HEK293T (cell line): ENCODE measurements around the gene UGT1A6.

ENCODE experiments used
- CTCF ChIA-PET: fragments of 350-600 bp; formaldehyde crosslinking; extraction: SDS; loops from one replicate; lab custom pipeline; 2021; ENCODE audit warnings: antibody characterized with exemption, inconsistent platforms; lab: Yijun Ruan, JAX
- POLR2A ChIA-PET: fragments of 350-600 bp; formaldehyde crosslinking; extraction: SDS; loops from one replicate; lab custom pipeline; 2020; ENCODE audit warnings: antibody characterized with exemption, inconsistent platforms; lab: Yijun Ruan, JAX
- DNase-seq: peaks from one replicate; pipeline ENCODE4 v3.0.0; 2012; ENCODE audit warnings: mixed read lengths; ENCODE audit errors: extremely low spot score
- ARNT ChIP-seq: fragments of 450-650 bp; IDR thresholded peaks from 2 replicates; pipeline ENCODE4 v1.6.1; 2017; ENCODE audit warnings: mild to moderate bottlenecking
- BHLHE40 ChIP-seq: fragments of 450-650 bp; IDR thresholded peaks from 2 replicates; pipeline ENCODE4 v1.6.1; 2016; ENCODE audit warnings: mild to moderate bottlenecking, moderate library complexity, borderline replicate concordance
- CTBP1 ChIP-seq: fragments of 450-650 bp; IDR thresholded peaks from 2 replicates; pipeline ENCODE4 v1.6.1; 2016; ENCODE audit warnings: borderline replicate concordance
- ELF4 ChIP-seq: fragments of 450-650 bp; IDR thresholded peaks from 2 replicates; pipeline ENCODE4 v1.6.1; 2017; ENCODE audit warnings: antibody characterized with exemption
- FOXA1 ChIP-seq: fragments of 450-650 bp; IDR thresholded peaks from 2 replicates; pipeline ENCODE4 v1.6.1; 2016; ENCODE audit warnings: mild to moderate bottlenecking
- FOXK2 ChIP-seq: fragments of 450-650 bp; IDR thresholded peaks from 2 replicates; pipeline ENCODE4 v1.6.1; 2016; ENCODE audit warnings: mild to moderate bottlenecking
- FOXM1 ChIP-seq: fragments of 450-650 bp; IDR thresholded peaks from 2 replicates; pipeline ENCODE4 v1.6.1; 2017; ENCODE audit warnings: mild to moderate bottlenecking, borderline replicate concordance
- HDGF ChIP-seq: fragments of 450-650 bp; IDR thresholded peaks from 2 replicates; pipeline ENCODE4 v1.6.1; 2017; ENCODE audit warnings: antibody characterized with exemption, borderline replicate concordance
- L3MBTL2 ChIP-seq: fragments of 450-650 bp; conservative IDR thresholded peaks from 2 replicates; pipeline ENCODE4 v1.6.1; 2016; ENCODE audit warnings: mild to moderate bottlenecking
- LEF1 ChIP-seq: fragments of 450-650 bp; IDR thresholded peaks from 2 replicates; pipeline ENCODE4 v1.6.1; 2017; ENCODE audit warnings: mild to moderate bottlenecking, borderline replicate concordance
- NFRKB ChIP-seq: fragments of 450-650 bp; IDR thresholded peaks from 2 replicates; pipeline ENCODE4 v1.6.1; 2016; ENCODE audit warnings: mild to moderate bottlenecking, moderate library complexity
- SP1 ChIP-seq: fragments of 450-650 bp; IDR thresholded peaks from 2 replicates; pipeline ENCODE4 v1.6.1; 2017
- SUZ12 ChIP-seq: fragments of 450-650 bp; IDR thresholded peaks from 2 replicates; pipeline ENCODE4 v1.6.1; 2016; ENCODE audit warnings: mild to moderate bottlenecking
- TARDBP ChIP-seq: fragments of 450-650 bp; IDR thresholded peaks from 2 replicates; pipeline ENCODE4 v1.6.1; 2016
- ZNF384 ChIP-seq: fragments of 450-650 bp; IDR thresholded peaks from 2 replicates; pipeline ENCODE4 v1.6.1; 2016
- TF ChIP-seq, protein P1 (sequence below): fragments of 450-650 bp; IDR thresholded peaks from 2 replicates; pipeline ENCODE4 v1.6.1; 2016

The UGT1A6 gene

DNA sequence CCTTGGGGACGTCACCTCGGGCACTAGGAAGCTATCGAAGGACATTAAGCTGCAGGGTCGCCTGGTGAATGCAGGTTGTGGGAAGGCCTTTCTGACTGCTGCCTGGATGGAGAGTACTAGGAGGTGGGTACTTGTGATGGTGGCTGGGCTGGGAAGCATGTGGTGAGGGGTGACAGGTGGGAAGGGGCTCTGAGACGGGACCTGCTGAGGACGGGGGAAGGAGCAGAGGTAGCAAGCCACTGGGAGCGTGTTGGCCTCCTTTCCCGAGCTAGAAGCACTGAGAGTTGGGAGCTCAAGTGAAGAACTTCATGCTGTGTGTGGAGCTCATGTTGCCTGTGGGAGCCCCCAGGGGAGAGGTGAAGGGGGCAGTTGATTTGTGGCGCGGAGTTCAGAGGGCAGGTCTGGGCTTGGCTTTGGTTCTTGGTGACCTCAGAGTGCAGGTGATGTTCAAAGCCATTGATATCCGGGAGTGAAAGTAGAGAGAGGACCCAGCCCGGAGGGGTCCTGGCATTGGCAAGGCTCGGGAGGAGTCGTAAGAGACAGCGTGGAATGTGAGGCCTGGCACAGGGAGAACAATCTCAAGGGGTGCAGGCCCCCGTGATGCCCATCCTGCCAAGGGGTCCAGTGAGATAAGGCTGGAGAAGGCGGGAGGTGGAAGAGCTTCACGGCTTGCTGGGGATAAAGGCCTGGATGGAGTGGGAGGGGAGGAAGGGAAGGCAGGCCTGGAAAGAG, 98.6 kb downstream of the UGT1A6 start:
- ChIA-PET CTCF (no interaction called here), POLR2A (no interaction called here)
- no peak for DNase-seq
- TF ChIP-seq L3MBTL2 = no peak
- TF ChIP-seq SUZ12 = no peak
- no peak for TF ChIP-seq HDGF

DNA sequence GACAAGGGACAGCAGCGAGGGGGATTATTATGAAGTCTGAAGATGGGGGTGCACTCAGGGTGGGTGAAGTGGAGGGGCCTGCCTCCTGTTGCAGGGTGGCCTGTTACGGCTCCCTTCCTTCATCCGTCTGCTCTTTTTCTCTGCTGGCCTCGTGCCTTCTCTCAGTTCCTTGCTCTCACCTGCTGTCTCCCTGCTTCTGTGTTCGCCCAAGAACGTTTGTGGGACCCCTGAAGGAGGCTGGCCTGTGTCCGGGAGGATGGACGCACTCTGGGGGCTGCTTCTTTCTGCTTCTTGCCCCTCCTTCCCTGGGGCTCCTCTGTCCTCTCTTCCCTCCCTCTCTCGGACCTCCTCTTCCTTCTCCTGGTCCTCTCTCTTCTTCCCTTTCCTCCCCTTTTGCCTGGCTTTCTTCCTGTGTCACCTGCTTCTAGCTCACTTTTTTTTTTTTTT, 99.2 kb downstream of the UGT1A6 start:
- no peak for DNase-seq
- TF ChIP-seq, protein P1, sequence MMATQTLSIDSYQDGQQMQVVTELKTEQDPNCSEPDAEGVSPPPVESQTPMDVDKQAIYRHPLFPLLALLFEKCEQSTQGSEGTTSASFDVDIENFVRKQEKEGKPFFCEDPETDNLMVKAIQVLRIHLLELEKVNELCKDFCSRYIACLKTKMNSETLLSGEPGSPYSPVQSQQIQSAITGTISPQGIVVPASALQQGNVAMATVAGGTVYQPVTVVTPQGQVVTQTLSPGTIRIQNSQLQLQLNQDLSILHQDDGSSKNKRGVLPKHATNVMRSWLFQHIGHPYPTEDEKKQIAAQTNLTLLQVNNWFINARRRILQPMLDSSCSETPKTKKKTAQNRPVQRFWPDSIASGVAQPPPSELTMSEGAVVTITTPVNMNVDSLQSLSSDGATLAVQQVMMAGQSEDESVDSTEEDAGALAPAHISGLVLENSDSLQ = no peak
- TF ChIP-seq ARNT (no peak), SUZ12 (no peak), CTBP1 (no peak), FOXM1 (no peak), ZNF384 (no peak), ELF4 (no peak), SP1 (no peak), L3MBTL2 (no peak), FOXA1 (no peak), TARDBP (no peak), BHLHE40 (no peak), NFRKB (no peak), HDGF (no peak), FOXK2 (no peak), LEF1 (no peak)
- POLR2A ChIA-PET = no interaction called here
- CTCF ChIA-PET = no interaction called here

DNA sequence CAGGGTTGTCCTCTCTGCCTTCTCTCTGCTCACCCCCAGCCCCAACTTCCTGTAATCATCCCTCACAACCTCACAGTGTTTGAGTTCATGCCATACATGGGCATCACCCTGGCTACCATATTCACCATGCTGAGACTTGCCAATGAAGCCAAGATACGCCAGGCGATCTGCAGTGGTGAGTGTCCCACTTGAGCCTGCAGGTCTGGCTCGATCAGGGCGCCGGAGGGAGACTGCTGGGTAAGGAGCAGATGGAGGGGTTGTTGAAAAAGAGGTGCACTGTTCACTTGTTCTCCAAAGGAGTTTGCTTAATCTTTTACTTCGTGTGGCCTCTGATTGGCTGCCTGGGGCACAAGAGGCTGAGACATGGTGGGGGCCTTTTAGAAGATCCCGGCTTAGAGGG, 100.0 kb downstream of the UGT1A6 start:
- no peak for DNase-seq
- TF ChIP-seq NFRKB (no peak), FOXK2 (no peak), ZNF384 (no peak), FOXA1 (no peak), CTBP1 (no peak), SUZ12 (no peak), LEF1 (no peak), FOXM1 (no peak), HDGF (no peak), TARDBP (no peak), BHLHE40 (no peak), ELF4 (no peak), L3MBTL2 (no peak), SP1 (no peak), ARNT (no peak)
- TF ChIP-seq, protein P1 = no peak
- ChIA-PET POLR2A (no interaction called here), CTCF (no interaction called here)

DNA sequence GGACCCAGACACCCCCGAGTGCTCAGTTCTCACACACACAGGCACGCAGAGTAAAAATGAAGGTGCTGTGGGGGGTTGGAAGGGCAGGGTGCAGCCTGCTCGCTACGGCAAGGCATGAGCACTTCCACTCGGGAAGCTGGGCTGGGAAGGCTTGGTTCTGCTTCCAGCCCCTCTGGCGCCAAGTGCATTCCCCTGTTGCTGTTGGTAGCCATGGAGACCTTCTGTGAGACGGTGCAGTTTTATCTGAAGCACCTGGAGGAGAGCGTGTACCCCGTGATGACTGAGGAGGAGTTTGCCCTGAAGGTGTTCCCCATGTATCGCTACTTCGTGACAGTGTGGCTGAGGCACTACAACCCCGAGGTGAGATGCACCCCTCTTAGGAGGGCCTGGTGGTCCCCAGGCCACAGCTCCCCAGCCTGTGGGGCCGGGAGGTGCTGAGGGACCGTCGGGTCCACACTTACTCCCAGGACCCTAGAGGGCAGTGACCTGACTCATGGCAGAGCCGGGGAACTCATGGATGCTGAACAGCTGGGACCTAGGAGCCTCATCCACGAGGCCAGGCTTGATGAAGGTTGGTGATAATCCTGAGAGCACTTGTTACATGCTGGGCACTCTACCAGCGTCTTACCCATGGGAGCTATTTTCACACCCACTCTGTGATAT, 100.9 kb downstream of the UGT1A6 start:
- DNase-seq = no peak
- CTCF ChIA-PET = no interaction called here
- TF ChIP-seq LEF1 (no peak), TARDBP (no peak), ARNT (no peak), SP1 (no peak), NFRKB (no peak), CTBP1 (no peak), FOXA1 (no peak), ELF4 (no peak), FOXM1 (no peak), FOXK2 (no peak), BHLHE40 (no peak), HDGF (no peak), ZNF384 (no peak), SUZ12 (no peak), L3MBTL2 (no peak)
- TF ChIP-seq, protein P1 = no peak

DNA sequence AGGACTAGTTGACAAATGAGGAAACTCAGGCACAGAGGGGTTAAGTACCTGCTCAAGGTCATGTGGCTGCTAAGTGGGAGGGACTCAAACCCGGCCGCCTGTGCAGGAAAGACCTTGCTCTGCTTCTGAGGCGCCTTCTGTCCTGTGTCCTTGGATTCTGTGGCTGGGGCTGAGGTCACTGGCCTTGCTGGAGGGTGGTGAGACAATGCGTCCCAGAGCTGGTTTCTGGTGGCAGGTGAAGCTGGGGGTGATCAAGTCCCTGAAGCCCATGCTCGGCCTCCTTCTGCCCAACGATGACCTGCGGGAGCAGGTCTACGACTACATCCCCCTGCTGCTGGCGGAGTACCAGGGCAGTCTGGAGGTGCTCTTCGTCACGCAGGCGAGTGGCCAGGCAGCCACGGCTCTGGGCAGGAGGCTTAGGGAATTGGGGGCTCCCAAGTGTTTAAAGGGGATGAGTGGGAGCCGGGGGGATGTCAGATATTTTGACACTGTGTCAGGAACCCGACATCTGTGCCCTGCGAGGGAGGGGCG, 101.5 kb downstream of the UGT1A6 start:
- TF ChIP-seq HDGF (no peak), FOXA1 (no peak), SP1 (no peak), SUZ12 (no peak), BHLHE40 (no peak), TARDBP (no peak), L3MBTL2 (no peak), ZNF384 (no peak), NFRKB (no peak), ELF4 (no peak), CTBP1 (no peak), LEF1 (no peak), FOXM1 (no peak), FOXK2 (no peak), ARNT (no peak)
- TF ChIP-seq, protein P1 = no peak
- DNase-seq = no peak
- ChIA-PET CTCF (no interaction called here), POLR2A (no interaction called here)

More for the DNA sequence above, 100.9 kb downstream of the UGT1A6 start:
- POLR2A ChIA-PET = no interaction called here
